ENCODE measurements around the gene TEX19. TPM values are rescaled to one million over a fixed set of nuclear protein-coding genes. Genes with fewer than 3 reads are reported as not detected.

The TEX19 gene
- total and polyA plus RNA-seq, 2 of the 8 experiments (the other 6 are each of a cell fraction or from before 2014, with no cell fraction given): 0.54 to 0.80 TPM

DNA sequence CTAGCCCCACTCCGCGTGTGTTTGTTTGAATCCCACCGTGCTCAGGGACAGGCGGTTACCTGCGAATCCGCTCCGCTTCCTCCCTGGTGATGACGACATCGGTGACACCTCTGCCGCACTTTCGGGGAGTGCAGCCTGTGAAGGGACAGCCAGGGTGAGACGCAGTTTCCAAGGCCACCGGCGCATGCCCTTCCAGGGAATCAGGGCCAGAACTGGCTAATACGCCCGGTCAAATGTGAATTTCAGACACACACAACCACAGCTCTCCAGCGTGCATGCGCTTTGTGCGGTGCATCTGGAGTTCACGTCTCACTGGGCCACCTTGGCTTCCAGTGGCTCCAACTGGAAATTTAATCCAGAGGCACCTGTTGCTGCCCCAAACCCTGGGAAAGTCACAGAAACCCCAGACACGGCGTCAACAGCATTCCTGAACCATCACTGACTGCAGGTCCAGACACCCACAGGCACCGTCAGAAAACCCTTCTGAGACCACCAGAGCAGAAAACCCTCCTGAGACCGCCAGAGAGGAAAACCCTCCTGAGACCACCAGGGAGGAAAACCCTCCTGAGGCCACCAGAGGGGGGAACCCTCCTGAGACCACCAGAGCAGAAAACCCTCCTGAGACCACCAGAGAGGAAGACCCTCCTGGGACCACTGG, 52.5 kb downstream of the TEX19 start (continued):
- TF ChIP-seq, protein P1, sequence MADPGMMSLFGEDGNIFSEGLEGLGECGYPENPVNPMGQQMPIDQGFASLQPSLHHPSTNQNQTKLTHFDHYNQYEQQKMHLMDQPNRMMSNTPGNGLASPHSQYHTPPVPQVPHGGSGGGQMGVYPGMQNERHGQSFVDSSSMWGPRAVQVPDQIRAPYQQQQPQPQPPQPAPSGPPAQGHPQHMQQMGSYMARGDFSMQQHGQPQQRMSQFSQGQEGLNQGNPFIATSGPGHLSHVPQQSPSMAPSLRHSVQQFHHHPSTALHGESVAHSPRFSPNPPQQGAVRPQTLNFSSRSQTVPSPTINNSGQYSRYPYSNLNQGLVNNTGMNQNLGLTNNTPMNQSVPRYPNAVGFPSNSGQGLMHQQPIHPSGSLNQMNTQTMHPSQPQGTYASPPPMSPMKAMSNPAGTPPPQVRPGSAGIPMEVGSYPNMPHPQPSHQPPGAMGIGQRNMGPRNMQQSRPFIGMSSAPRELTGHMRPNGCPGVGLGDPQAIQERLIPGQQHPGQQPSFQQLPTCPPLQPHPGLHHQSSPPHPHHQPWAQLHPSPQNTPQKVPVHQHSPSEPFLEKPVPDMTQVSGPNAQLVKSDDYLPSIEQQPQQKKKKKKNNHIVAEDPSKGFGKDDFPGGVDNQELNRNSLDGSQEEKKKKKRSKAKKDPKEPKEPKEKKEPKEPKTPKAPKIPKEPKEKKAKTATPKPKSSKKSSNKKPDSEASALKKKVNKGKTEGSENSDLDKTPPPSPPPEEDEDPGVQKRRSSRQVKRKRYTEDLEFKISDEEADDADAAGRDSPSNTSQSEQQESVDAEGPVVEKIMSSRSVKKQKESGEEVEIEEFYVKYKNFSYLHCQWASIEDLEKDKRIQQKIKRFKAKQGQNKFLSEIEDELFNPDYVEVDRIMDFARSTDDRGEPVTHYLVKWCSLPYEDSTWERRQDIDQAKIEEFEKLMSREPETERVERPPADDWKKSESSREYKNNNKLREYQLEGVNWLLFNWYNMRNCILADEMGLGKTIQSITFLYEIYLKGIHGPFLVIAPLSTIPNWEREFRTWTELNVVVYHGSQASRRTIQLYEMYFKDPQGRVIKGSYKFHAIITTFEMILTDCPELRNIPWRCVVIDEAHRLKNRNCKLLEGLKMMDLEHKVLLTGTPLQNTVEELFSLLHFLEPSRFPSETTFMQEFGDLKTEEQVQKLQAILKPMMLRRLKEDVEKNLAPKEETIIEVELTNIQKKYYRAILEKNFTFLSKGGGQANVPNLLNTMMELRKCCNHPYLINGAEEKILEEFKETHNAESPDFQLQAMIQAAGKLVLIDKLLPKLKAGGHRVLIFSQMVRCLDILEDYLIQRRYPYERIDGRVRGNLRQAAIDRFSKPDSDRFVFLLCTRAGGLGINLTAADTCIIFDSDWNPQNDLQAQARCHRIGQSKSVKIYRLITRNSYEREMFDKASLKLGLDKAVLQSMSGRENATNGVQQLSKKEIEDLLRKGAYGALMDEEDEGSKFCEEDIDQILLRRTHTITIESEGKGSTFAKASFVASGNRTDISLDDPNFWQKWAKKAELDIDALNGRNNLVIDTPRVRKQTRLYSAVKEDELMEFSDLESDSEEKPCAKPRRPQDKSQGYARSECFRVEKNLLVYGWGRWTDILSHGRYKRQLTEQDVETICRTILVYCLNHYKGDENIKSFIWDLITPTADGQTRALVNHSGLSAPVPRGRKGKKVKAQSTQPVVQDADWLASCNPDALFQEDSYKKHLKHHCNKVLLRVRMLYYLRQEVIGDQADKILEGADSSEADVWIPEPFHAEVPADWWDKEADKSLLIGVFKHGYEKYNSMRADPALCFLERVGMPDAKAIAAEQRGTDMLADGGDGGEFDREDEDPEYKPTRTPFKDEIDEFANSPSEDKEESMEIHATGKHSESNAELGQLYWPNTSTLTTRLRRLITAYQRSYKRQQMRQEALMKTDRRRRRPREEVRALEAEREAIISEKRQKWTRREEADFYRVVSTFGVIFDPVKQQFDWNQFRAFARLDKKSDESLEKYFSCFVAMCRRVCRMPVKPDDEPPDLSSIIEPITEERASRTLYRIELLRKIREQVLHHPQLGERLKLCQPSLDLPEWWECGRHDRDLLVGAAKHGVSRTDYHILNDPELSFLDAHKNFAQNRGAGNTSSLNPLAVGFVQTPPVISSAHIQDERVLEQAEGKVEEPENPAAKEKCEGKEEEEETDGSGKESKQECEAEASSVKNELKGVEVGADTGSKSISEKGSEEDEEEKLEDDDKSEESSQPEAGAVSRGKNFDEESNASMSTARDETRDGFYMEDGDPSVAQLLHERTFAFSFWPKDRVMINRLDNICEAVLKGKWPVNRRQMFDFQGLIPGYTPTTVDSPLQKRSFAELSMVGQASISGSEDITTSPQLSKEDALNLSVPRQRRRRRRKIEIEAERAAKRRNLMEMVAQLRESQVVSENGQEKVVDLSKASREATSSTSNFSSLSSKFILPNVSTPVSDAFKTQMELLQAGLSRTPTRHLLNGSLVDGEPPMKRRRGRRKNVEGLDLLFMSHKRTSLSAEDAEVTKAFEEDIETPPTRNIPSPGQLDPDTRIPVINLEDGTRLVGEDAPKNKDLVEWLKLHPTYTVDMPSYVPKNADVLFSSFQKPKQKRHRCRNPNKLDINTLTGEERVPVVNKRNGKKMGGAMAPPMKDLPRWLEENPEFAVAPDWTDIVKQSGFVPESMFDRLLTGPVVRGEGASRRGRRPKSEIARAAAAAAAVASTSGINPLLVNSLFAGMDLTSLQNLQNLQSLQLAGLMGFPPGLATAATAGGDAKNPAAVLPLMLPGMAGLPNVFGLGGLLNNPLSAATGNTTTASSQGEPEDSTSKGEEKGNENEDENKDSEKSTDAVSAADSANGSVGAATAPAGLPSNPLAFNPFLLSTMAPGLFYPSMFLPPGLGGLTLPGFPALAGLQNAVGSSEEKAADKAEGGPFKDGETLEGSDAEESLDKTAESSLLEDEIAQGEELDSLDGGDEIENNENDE (IDR thresholded peaks at IDR 0.05; ENCODE audit: insufficient replicate concordance, low read length): no peak
- TF ChIP-seq EP300 (IDR thresholded peaks at IDR 0.05; ENCODE audit: borderline replicate concordance in 1 of 2, low read depth in 2 of 2, low read length in 2 of 2) (no peak), PHF8 (conservative IDR thresholded peaks at IDR 0.05; ENCODE audit: low read depth, low read length) (no peak), KDM4A (IDR thresholded peaks at IDR 0.05; ENCODE audit: low read depth, low read length, severe bottlenecking) (no peak)
